HCT116 (cell line): ENCODE measurements around the gene BLOC1S5. TPM values are rescaled to one million over a fixed set of nuclear protein-coding genes. Genes with fewer than 3 reads are reported as not detected.

Experiments used
- ATAC-seq: fragments of 200-7000 bp; cut with Tn5 transposase; 2 replicates; pipeline ENCODE4 v1.9.1; 2020; ENCODE audit warnings: mild to moderate bottlenecking, moderate library complexity
- BruUV-seq: library from RNA; stranded (reverse); fragments of 400-500 nt; replicated peaks from 2 replicates; lab custom pipeline; 2021; lab: Mats Ljungman, UMichigan
- CTCF ChIA-PET: fragments of 300-600 bp; sonication (Branson Sonifier 250); formaldehyde crosslinking; loops from one replicate; lab custom pipeline; 2021; ENCODE audit warnings: antibody characterized with exemption; lab: Charles Lee
- POLR2A ChIA-PET: fragments of 300-600, 350-600 bp; sonication (Branson Sonifier 250); formaldehyde crosslinking; loops from one replicate; lab custom pipeline; 2021; ENCODE audit warnings: antibody characterized with exemption; lab: Charles Lee
- RAD21 ChIA-PET, 2 experiments: fragments of 300-600 bp; sonication (Branson Sonifier 250); formaldehyde crosslinking; loops; one replicate each; lab custom pipeline; 2023; ENCODE audit warnings: low total read pairs in 2 of 2; ENCODE audit not compliant: uncharacterized antibody in 2 of 2, unreplicated experiment in 2 of 2, low non-redundant PET in 1 of 2; lab: Charles Lee
- DNase-seq: peaks from one replicate; pipeline ENCODE4 v3.0.0-alpha.2; 2010; ENCODE audit warnings: low read depth, low spot score
- H2AFZ ChIP-seq: fragments of 200-600 bp; shearing (Covaris generic), sonication (generic); 2 replicates; pipeline ENCODE4 v1.6.1; 2017; ENCODE audit warnings: low read depth, mixed run types, mixed read lengths, antibody characterized with exemption, low read length; ENCODE audit not compliant: poor library complexity, severe bottlenecking
- H3K27ac ChIP-seq: 2 replicates; pipeline ENCODE4 v1.5.1; 2012; ENCODE audit warnings: low read depth, low read length
- H3K27me3 ChIP-seq: fragments of 200-600 bp; sonication (generic); 2 replicates; pipeline ENCODE4 v1.6.1; 2016; ENCODE audit warnings: mixed run types, low read length, mixed read lengths; ENCODE audit not compliant: insufficient read depth
- H3K36me3 ChIP-seq, 2 experiments: fragments of 200-500 bp in 1 of 2; fragments of 200-600 bp in 1 of 2; sonication (Bioruptor generic) in 1 of 2; sonication (generic) in 1 of 2; 2 replicates each; pipeline versions ENCODE4 v1.5.1 to v1.6.1; 2014 to 2016; ENCODE audit warnings: low read length in 2 of 2, inconsistent platforms in 1 of 2, mixed read lengths in 1 of 2, mixed run types in 1 of 2; ENCODE audit not compliant: insufficient read depth in 2 of 2, control insufficient read depth in 1 of 2
- H3K4me1 ChIP-seq, 2 experiments: fragments of 200-600 bp in 1 of 2; sonication (generic) in 1 of 2; 2 replicates each; pipeline versions ENCODE4 v1.5.1 to v1.6.1; 2012 to 2017; ENCODE audit warnings: low read length in 2 of 2, inconsistent platforms in 1 of 2, mild to moderate bottlenecking in 1 of 2, mixed read lengths in 1 of 2, mixed run types in 1 of 2, moderate library complexity in 1 of 2; ENCODE audit not compliant: insufficient read depth in 2 of 2, control insufficient read depth in 1 of 2
- H3K4me2 ChIP-seq: fragments of 200-600 bp; sonication (generic); 2 replicates; pipeline ENCODE4 v1.6.1; 2017; ENCODE audit warnings: mixed run types, low read length, mixed read lengths
- H3K4me3 ChIP-seq, 2 experiments: fragments of 200-600 bp in 1 of 2; sonication (generic) in 1 of 2; replicated peaks in 1 of 2; 2 replicates each; pipeline ENCODE4 v1.5.1; 2011 to 2016; ENCODE audit warnings: low read length in 2 of 2, control low read depth in 1 of 2, low read depth in 1 of 2, mild to moderate bottlenecking in 1 of 2, mixed read lengths in 1 of 2, mixed run types in 1 of 2
- H3K79me2 ChIP-seq: fragments of 200-600 bp; sonication (generic); 2 replicates; pipeline ENCODE4 v1.6.1; 2017; ENCODE audit warnings: mild to moderate bottlenecking, mixed run types, low read length, moderate library complexity, mixed read lengths; ENCODE audit not compliant: insufficient read depth
- H3K9ac ChIP-seq: fragments of 200-600 bp; sonication (generic); 2 replicates; pipeline ENCODE4 v1.6.1; 2016; ENCODE audit warnings: low read length, mixed read lengths
- H3K9me2 ChIP-seq: fragments of 200-600 bp; sonication (generic), shearing (Covaris generic); 2 replicates; pipeline ENCODE4 v1.6.1; 2017; ENCODE audit warnings: mixed run types, mild to moderate bottlenecking, moderate library complexity; ENCODE audit not compliant: insufficient read depth
- H3K9me3 ChIP-seq, 2 experiments: fragments of 200-500 bp in 1 of 2; fragments of 200-600 bp in 1 of 2; sonication (Bioruptor generic) in 1 of 2; sonication (generic) in 1 of 2; 2 replicates each; pipeline ENCODE4 v1.6.1; 2014 to 2017; ENCODE audit warnings: low read length in 2 of 2, mixed read lengths in 2 of 2, inconsistent platforms in 1 of 2, low read depth in 1 of 2, mild to moderate bottlenecking in 1 of 2, mixed run types in 1 of 2, moderate library complexity in 1 of 2; ENCODE audit not compliant: control insufficient read depth in 1 of 2, insufficient read depth in 1 of 2
- H4K20me1 ChIP-seq: fragments of 200-600 bp; sonication (generic), shearing (Covaris generic); 2 replicates; pipeline ENCODE4 v1.6.1; 2017; ENCODE audit warnings: mixed run types, mild to moderate bottlenecking, moderate library complexity; ENCODE audit not compliant: insufficient read depth
- CBX3 ChIP-seq: IDR thresholded peaks from 2 replicates; pipeline ENCODE4 v1.6.1; 2012; ENCODE audit warnings: low read depth
- CEBPB ChIP-seq: IDR thresholded peaks from 2 replicates; pipeline ENCODE4 v1.6.1; 2012; ENCODE audit warnings: low read depth
- ELF1 ChIP-seq: IDR thresholded peaks from 2 replicates; pipeline ENCODE4 v1.6.1; 2012; ENCODE audit warnings: low read depth, borderline replicate concordance
- EZH2 ChIP-seq: fragments of 200-600 bp; sonication (generic); IDR thresholded peaks from 2 replicates; pipeline ENCODE4 v1.6.1; 2017; ENCODE audit warnings: antibody characterized with exemption, mixed run types
- EZH2phosphoT487 ChIP-seq: fragments of 200-600 bp; IDR thresholded peaks from 2 replicates; pipeline ENCODE4 v1.6.1; 2018; ENCODE audit warnings: antibody characterized with exemption, borderline replicate concordance
- FOSL1 ChIP-seq: IDR thresholded peaks from 2 replicates; pipeline ENCODE4 v1.6.1; 2012; ENCODE audit warnings: low read depth
- POLR2A ChIP-seq: IDR thresholded peaks from 2 replicates; pipeline ENCODE4 v1.7.0; 2011; ENCODE audit warnings: borderline replicate concordance; ENCODE audit not compliant: insufficient read depth, insufficient read length; ENCODE audit errors: extremely low read depth
- POLR2AphosphoS5 ChIP-seq: IDR thresholded peaks from 2 replicates; pipeline ENCODE4 v1.6.1; 2011; ENCODE audit warnings: mild to moderate bottlenecking, low read depth, low read length, moderate library complexity
- RAD21 ChIP-seq: IDR thresholded peaks from 2 replicates; pipeline ENCODE4 v1.6.1; 2012; ENCODE audit warnings: low read depth, mild to moderate bottlenecking
- SP1 ChIP-seq: IDR thresholded peaks from 2 replicates; pipeline ENCODE4 v1.6.1; 2012; ENCODE audit warnings: low read depth
- SRF ChIP-seq: IDR thresholded peaks from 2 replicates; pipeline ENCODE4 v1.6.1; 2012; ENCODE audit warnings: low read depth
- TCF7L2 ChIP-seq: IDR thresholded peaks from 2 replicates; pipeline ENCODE4 v1.7.0; 2011; ENCODE audit warnings: borderline replicate concordance, inconsistent platforms; ENCODE audit not compliant: insufficient read depth, insufficient read length; ENCODE audit errors: extremely low read depth
- YY1 ChIP-seq: IDR thresholded peaks from 2 replicates; pipeline ENCODE4 v1.6.1; 2011; ENCODE audit warnings: low read length, low read depth, moderate library complexity, mild to moderate bottlenecking; ENCODE audit not compliant: insufficient replicate concordance; ENCODE audit errors: extremely low read depth
- ZBTB33 ChIP-seq: IDR thresholded peaks from 2 replicates; pipeline ENCODE4 v1.6.1; 2011; ENCODE audit warnings: mild to moderate bottlenecking, low read length, moderate library complexity; ENCODE audit not compliant: insufficient replicate concordance; ENCODE audit errors: extremely low read depth
- ZFX ChIP-seq: fragments of 450-650 bp; IDR thresholded peaks from 2 replicates; pipeline ENCODE4 v1.6.1; 2017
- ZNF274 ChIP-seq: fragments of 200-500 bp; sonication (Bioruptor generic); IDR thresholded peaks from 2 replicates; pipeline ENCODE4 v1.6.1; 2014; ENCODE audit warnings: mild to moderate bottlenecking, low read depth, low read length, inconsistent platforms
- intact Hi-C: fragments of 100-400 bp; cut with micrococcal nuclease; formaldehyde crosslinking; loops from 2 replicates; pipeline ENCODE4 v1.10.0; 2022
- total RNA-seq: library from RNA; stranded (reverse); gene quantifications from one replicate; pipeline ENCODE4 v1.2.1, GENCODE V29; 2021; ENCODE audit not compliant: unreplicated experiment
- TF ChIP-seq, protein P1 (sequence below): IDR thresholded peaks from 2 replicates; pipeline ENCODE4 v1.6.1; 2012
- TF ChIP-seq, protein P2 (sequence below), 3 experiments: fragments of 200-600 bp in 1 of 3; sonication (generic) in 1 of 3; IDR thresholded peaks in 2 of 3; conservative IDR thresholded peaks in 1 of 3; 2 replicates each; pipeline ENCODE4 v1.5.1; 2012 to 2017; ENCODE audit warnings: low read depth in 2 of 3, low read length in 2 of 3, antibody characterized with exemption in 1 of 3, borderline replicate concordance in 1 of 3, control low read depth in 1 of 3, mild to moderate bottlenecking in 1 of 3, mixed read lengths in 1 of 3, mixed run types in 1 of 3, moderate library complexity in 1 of 3; ENCODE audit not compliant: insufficient read depth in 1 of 3
- TF ChIP-seq, protein P3 (sequence below): IDR thresholded peaks from 2 replicates; pipeline ENCODE4 v1.6.1; 2012; ENCODE audit warnings: low read depth

Gene BLOC1S5
- total RNA-seq, 1 experiment from 2014 or later: 12.0 TPM

GRCh38 chr6:8027965-8028651, 36.1 kb downstream of the BLOC1S5 start:
- ChIA-PET RAD21 (no interaction called here), POLR2A (no interaction called here), CTCF (no interaction called here)
- Histone ChIP-seq H3K79me2 (peaks cover 18% of the 10 kb centered on the region), H3K9me3 (no peaks in the 10 kb centered on the region; a peak in 1 of 4 replicates), H3K4me1 (no peaks in the 10 kb centered on the region), H3K9me2 (no peaks in the 10 kb centered on the region), H3K36me3 (no peaks in the 10 kb centered on the region), H3K4me2 (no peak overlapping the region), H3K27me3 (no peaks in the 10 kb centered on the region), H3K4me3 (no peak overlapping the region), H3K27ac (no peak overlapping the region), H2AFZ (no peak overlapping the region), H3K9ac (no peak overlapping the region), H4K20me1 (no peaks in the 10 kb centered on the region)
- ATAC-seq (no peak), DNase-seq (no peak)
- TF ChIP-seq CEBPB (no peak), FOSL1 (no peak), ELF1 (no peak), SRF (no peak), POLR2A (no peak), SP1 (no peak), RAD21 (no peak), CBX3 (no peak), ZNF274 (no peak), ZFX (no peak), YY1 (no peak), EZH2 (no peak), ZBTB33 (no peak), TCF7L2 (no peak), EZH2phosphoT487 (no peak), POLR2AphosphoS5 (no peak)
- TF ChIP-seq, protein P1, sequence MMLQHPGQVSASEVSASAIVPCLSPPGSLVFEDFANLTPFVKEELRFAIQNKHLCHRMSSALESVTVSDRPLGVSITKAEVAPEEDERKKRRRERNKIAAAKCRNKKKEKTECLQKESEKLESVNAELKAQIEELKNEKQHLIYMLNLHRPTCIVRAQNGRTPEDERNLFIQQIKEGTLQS: no peak
- TF ChIP-seq, protein P2, sequence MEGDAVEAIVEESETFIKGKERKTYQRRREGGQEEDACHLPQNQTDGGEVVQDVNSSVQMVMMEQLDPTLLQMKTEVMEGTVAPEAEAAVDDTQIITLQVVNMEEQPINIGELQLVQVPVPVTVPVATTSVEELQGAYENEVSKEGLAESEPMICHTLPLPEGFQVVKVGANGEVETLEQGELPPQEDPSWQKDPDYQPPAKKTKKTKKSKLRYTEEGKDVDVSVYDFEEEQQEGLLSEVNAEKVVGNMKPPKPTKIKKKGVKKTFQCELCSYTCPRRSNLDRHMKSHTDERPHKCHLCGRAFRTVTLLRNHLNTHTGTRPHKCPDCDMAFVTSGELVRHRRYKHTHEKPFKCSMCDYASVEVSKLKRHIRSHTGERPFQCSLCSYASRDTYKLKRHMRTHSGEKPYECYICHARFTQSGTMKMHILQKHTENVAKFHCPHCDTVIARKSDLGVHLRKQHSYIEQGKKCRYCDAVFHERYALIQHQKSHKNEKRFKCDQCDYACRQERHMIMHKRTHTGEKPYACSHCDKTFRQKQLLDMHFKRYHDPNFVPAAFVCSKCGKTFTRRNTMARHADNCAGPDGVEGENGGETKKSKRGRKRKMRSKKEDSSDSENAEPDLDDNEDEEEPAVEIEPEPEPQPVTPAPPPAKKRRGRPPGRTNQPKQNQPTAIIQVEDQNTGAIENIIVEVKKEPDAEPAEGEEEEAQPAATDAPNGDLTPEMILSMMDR (IDR thresholded peaks at IDR 0.05 in 2 of 3, conservative IDR thresholded peaks at IDR 0.05 in 1 of 3; ENCODE audit: borderline replicate concordance in 1 of 3, insufficient read depth in 1 of 3, low read depth in 2 of 3, low read length in 2 of 3): no peak
- TF ChIP-seq, protein P3, sequence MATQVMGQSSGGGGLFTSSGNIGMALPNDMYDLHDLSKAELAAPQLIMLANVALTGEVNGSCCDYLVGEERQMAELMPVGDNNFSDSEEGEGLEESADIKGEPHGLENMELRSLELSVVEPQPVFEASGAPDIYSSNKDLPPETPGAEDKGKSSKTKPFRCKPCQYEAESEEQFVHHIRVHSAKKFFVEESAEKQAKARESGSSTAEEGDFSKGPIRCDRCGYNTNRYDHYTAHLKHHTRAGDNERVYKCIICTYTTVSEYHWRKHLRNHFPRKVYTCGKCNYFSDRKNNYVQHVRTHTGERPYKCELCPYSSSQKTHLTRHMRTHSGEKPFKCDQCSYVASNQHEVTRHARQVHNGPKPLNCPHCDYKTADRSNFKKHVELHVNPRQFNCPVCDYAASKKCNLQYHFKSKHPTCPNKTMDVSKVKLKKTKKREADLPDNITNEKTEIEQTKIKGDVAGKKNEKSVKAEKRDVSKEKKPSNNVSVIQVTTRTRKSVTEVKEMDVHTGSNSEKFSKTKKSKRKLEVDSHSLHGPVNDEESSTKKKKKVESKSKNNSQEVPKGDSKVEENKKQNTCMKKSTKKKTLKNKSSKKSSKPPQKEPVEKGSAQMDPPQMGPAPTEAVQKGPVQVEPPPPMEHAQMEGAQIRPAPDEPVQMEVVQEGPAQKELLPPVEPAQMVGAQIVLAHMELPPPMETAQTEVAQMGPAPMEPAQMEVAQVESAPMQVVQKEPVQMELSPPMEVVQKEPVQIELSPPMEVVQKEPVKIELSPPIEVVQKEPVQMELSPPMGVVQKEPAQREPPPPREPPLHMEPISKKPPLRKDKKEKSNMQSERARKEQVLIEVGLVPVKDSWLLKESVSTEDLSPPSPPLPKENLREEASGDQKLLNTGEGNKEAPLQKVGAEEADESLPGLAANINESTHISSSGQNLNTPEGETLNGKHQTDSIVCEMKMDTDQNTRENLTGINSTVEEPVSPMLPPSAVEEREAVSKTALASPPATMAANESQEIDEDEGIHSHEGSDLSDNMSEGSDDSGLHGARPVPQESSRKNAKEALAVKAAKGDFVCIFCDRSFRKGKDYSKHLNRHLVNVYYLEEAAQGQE: no peak
- BruUV-seq: no TSS peak
- intact Hi-C loops: no loop called here
